HUES48 (cell line): ENCODE measurements around the gene RP2.
A peak's percentile ranks its signal among the peaks of the same experiment; 100 is the strongest.

ENCODE experiments used
- H3K27ac ChIP-seq: one replicate; pipeline ENCODE4 v1.7.0; 2013; ENCODE audit warnings: low read depth, low read length, inconsistent platforms
- H3K27me3 ChIP-seq: 2 replicates; pipeline ENCODE4 v1.6.1; 2013; ENCODE audit warnings: mild to moderate bottlenecking, low read length; ENCODE audit not compliant: control insufficient read depth, insufficient read depth
- H3K36me3 ChIP-seq: 2 replicates; pipeline ENCODE4 v1.6.1; 2013; ENCODE audit warnings: low read length; ENCODE audit not compliant: control insufficient read depth, insufficient read depth
- H3K4me1 ChIP-seq: 2 replicates; pipeline ENCODE4 v1.6.1; 2013; ENCODE audit warnings: mild to moderate bottlenecking, low read length; ENCODE audit not compliant: control insufficient read depth, insufficient read depth
- H3K4me3 ChIP-seq: 2 replicates; pipeline ENCODE4 v1.5.1; 2013; ENCODE audit warnings: mild to moderate bottlenecking, low read depth, low read length
- H3K9ac ChIP-seq: 2 replicates; pipeline ENCODE4 v1.6.1; 2013; ENCODE audit warnings: mild to moderate bottlenecking, low read depth, low read length, moderate library complexity
- H3K9me3 ChIP-seq: 2 replicates; pipeline ENCODE4 v1.6.1; 2013; ENCODE audit warnings: low read length; ENCODE audit not compliant: control insufficient read depth, insufficient read depth

The RP2 gene

DNA sequence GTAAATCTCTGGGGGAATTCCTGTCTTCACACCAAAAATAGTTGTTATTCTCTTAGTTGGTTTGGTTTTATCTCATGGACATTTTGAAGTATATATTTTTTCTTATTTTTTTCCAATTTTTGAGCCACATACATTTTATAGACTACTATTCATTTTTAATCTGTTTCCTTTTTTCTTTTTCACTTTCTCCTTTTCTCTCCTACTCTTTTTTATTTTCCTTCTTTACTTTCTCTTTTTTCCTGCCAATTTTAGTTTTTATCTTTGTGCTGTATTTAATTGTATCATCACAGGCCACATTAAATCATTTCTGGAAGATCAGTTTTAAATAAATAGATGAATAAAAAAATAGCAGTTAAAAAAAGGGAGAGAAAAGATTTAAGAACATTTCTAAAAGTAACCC is 61.4 kb downstream of the RP2 start:
- no peak overlapping the region for H3K27ac ChIP-seq

DNA sequence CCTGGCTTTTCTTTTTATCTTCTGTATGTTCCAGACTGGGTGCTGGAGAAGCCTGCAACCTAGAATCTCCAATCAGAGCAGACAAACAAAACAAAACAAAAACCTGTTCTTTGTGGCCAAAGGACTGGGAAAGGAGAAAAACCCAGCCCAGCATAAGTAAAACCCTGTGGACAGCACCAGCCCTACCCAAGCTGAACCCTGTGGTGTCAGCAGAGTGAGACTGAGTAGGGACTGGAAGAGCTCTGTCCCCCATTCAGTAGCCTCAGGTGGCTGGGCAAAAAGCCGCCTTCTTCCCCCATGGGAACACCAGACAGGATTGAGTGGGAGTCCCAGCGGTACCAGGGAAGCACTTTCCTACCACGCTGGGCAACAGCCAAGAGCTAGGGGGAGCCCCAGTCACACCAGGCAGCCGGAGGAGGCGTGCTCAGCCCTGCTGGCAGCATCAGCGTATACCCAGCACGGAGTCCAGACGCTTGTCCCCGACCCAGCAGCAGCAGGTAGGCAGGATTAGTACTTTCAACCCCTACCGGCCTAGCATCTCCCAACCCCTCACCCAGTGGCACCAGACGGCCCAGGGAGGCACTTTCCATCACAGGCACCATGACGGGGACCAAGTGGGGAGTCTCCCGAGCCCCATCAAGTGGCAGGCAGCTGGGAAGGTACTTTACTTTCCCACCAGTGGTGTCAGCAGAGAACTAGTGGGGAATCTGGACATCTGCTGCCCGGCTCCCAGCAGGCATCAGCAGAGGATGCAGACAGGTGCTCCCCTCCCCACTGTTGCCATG is 66.8 kb downstream of the RP2 start:
- no peaks in the 10 kb centered on the region for H3K27me3 ChIP-seq
- H3K4me3 ChIP-seq = peak overlapping the region; percentile 61
- no peak overlapping the region for H3K27ac ChIP-seq
- H3K36me3 ChIP-seq = no peaks in the 10 kb centered on the region
- H3K9ac ChIP-seq = no peak overlapping the region
- H3K9me3 ChIP-seq = no peaks in the 10 kb centered on the region
- peaks cover 3% of the 10 kb centered on the region; the same call in 1 of the 2 replicates for H3K4me1 ChIP-seq

More for the DNA sequence above, 61.4 kb downstream of the RP2 start:
- Histone ChIP-seq H3K27me3 (no peaks in the 10 kb centered on the region), H3K9ac (no peak overlapping the region), H3K4me3 (no peak overlapping the region), H3K4me1 (no peaks in the 10 kb centered on the region), H3K9me3 (no peaks in the 10 kb centered on the region), H3K36me3 (no peaks in the 10 kb centered on the region)

DNA sequence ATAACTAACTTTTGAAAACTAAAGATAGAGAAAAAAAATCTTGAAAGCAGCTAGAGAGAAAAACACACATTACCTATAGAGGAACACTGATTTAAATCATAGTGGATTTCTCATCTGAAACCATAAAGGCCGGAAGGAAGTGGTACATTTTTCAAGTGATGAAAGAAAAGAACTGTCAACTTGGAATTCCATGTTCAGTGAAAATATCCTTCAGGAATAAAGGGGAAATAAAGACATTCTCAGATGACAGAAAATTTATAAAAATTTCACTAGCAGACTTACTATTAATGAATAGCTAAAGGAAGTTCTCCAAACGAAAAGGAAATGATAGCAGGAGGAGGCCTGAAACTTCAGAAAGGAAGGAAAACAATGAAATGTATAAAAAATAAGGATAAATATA is 67.8 kb downstream of the RP2 start:
- H3K4me3 ChIP-seq = no peak overlapping the region
- H3K27ac ChIP-seq = no peak overlapping the region
- peaks cover 3% of the 10 kb centered on the region; the same call in 1 of the 2 replicates for H3K4me1 ChIP-seq
- no peaks in the 10 kb centered on the region for H3K9me3 ChIP-seq
- H3K9ac ChIP-seq = no peak overlapping the region
- H3K36me3 ChIP-seq = no peaks in the 10 kb centered on the region
- H3K27me3 ChIP-seq = no peaks in the 10 kb centered on the region; the same call in 1 of the 2 replicates

DNA sequence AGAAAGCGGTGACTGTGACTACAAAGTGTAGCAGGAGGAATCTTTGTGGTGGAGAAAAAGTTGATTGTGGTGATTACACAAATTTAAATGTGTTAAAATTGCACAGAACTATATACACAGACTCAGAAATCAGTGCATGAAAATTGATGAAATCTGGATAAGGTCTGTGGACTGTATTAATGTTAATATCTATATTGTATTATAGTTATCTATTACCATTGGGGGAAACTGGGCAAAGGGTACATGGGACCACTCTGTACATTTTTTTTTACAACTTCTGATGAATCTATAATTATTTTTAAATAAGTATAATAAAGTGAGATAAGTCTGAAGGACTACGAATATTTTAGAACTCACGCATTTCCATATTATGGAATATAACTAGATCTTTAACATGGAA is 73.6 kb downstream of the RP2 start:
- Histone ChIP-seq H3K9me3 (no peaks in the 10 kb centered on the region; the same call in 1 of the 2 replicates), H3K4me3 (no peak overlapping the region), H3K4me1 (peaks cover 14% of the 10 kb centered on the region), H3K27me3 (no peaks in the 10 kb centered on the region; the same call in 1 of the 2 replicates), H3K9ac (no peak overlapping the region), H3K36me3 (no peaks in the 10 kb centered on the region), H3K27ac (no peak overlapping the region)

DNA sequence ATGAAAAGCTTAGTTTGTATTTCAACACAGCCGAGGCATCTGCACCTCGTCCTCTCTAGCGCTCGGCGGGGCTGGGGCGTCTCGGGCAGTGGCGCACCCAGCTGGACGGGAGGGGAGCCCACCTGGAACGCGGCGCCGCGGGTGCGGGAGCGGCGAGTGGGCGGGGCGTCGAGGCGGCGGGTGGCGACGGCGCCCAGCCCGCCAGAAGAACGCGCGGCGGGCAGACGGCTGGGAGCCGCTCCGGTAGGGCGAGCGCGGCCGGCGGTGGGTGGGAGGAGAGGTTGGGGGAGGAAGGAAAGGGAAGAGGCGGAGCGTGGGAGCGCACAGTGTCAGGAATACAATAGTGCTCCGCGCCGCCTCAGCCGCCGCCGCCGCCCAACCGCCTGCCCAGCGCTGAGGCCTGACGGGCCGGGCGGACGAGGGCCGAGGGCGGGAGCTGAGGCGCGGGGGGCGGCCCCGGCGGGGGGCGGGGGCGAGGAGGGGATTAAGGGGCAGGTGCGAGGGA is 75.3 kb downstream of the RP2 start, which contains the start of gene JADE3:
Gene JADE3, plus strand, starts transcription at position 324 of the 505 bp plus-strand sequence. CDS start 72,474 bp downstream, outside the sequence.
- H3K9me3 ChIP-seq = no peaks in the 10 kb centered on the region; the same call in 1 of the 2 replicates
- H3K36me3 ChIP-seq = no peaks in the 10 kb centered on the region
- peak within 1 kb of the TSS; percentile 80 for H3K9ac ChIP-seq
- H3K4me1 ChIP-seq = peaks cover 19% of the 10 kb centered on the region
- peak within 1 kb of the TSS; percentile 70 for H3K27ac ChIP-seq
- H3K4me3 ChIP-seq = peak within 1 kb of the TSS; percentile 75
- no peaks in the 10 kb centered on the region; the same call in 1 of the 2 replicates for H3K27me3 ChIP-seq

DNA sequence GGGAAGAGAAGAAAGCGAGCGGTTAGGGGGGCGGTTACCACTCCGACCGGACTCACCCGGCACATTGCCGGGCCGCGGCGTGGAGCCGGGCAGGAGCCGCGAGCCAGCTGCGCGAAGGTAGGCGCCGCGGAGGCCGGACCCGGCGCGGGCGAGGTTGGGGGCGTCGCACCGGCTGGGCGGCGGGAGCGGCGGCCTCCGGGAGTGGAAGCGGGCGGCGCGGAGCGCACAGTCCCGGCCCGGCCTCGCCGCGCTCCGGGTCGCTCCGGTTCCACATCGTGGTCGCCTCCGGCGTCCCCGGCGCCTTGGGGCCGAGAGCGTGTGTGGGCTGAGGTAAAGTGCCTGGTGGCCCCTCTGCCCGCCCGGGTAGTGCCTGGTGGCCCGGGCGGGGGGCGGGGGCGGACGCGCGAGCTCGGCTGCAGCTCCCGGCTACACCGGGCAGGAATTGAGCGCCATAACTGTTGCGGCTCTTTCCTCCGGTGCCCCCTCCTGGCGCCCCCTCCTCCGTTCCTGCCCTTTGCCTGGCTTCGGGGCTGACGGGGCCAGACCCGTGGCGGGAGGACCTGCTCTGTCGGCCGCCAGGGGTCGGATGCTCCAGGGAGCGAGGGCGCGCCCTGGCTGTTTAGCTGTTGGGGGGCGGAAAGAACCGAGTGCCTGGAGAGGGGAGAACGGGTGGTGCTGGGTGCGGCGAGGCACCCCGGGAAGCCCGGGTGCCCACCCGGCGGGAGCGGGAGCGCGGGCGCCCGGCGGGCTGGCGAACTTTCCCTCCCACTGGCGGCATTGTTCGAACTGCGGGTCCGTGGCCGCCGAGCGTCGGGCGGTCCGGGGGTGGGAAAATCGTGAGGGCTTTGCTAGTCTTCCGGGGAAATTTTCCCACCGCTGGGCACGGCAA is 76.0 kb downstream of the RP2 start:
- Histone ChIP-seq H3K27ac (peak overlapping the region; percentile 70), H3K36me3 (no peaks in the 10 kb centered on the region), H3K4me1 (peaks cover 19% of the 10 kb centered on the region), H3K27me3 (no peaks in the 10 kb centered on the region; the same call in 1 of the 2 replicates), H3K9me3 (no peaks in the 10 kb centered on the region; the same call in 1 of the 2 replicates), H3K9ac (peak overlapping the region; percentile 80), H3K4me3 (peak overlapping the region; percentile 75)

DNA sequence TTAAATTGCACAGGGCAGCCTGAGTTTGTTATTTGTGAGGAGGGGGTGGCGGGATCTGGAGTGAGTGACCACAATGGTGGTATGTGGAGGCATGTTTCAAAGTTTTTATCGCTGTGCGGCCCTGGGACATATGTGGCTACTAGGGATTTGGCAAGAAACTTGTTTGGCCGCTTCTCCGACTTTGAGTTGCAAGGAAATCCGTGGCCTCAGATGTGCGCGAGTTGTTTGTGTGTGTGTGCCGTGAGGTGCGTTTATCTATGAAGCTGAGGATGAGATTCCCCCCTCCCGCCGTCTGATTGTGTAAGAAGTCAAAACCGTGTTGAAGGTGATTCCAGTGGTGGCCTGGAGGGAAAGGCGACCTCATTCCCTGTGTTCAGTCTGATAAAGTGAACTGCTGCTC is 76.8 kb downstream of the RP2 start:
- H3K27ac ChIP-seq = peak overlapping the region; percentile 70

DNA sequence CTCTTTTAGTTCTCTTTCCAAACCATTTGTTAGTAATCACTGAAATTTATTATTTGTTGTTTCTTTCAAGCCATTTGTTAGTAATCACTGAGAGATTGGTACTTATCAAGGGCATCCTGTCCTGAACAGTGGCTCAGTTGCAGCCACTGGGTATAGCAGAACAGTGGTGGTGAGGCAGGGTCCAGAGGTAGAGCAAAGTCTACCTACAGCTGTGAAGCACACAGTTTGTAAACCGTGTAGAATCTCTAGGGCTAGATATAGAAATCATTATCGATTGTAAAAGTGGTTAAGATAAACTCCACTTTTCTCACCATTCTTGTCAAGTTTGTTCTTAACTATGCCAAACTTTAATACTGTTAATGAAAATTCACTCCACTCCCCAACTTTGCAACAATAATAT is 79.4 kb downstream of the RP2 start:
- no peaks in the 10 kb centered on the region for H3K36me3 ChIP-seq
- no peaks in the 10 kb centered on the region for H3K27me3 ChIP-seq
- no peak overlapping the region for H3K27ac ChIP-seq
- peaks cover 12% of the 10 kb centered on the region for H3K9me3 ChIP-seq
- H3K9ac ChIP-seq = no peak overlapping the region
- peaks cover 19% of the 10 kb centered on the region for H3K4me1 ChIP-seq
- H3K4me3 ChIP-seq = no peak overlapping the region

More for the DNA sequence above, 76.8 kb downstream of the RP2 start:
- H3K36me3 ChIP-seq = no peaks in the 10 kb centered on the region
- H3K9ac ChIP-seq = peak overlapping the region; percentile 80
- H3K4me3 ChIP-seq = peak overlapping the region; percentile 75
- H3K27me3 ChIP-seq = no peaks in the 10 kb centered on the region; the same call in 1 of the 2 replicates
- no peaks in the 10 kb centered on the region; the same call in 1 of the 2 replicates for H3K9me3 ChIP-seq
- H3K4me1 ChIP-seq = peaks cover 19% of the 10 kb centered on the region

DNA sequence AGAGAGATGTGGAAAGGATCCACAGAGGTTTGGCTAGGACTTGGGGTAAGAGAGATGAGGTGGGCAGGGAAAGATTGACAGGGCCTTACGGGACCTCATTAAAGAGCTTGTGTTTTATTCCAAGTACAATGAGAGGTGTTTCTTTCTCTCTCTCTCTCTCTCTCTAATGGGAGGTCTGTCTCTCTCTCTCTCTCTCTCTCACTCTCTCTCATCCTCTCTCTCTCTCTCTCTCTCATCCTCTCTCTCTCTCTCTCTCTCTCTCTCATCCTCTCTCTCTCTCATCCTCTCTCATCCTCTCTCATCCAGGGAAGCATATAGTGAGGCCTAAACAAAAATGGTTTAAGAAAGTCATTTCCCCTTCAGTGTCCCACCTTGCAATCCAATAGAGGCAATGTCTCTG is 80.8 kb downstream of the RP2 start:
- H3K9me3 ChIP-seq = peaks cover 12% of the 10 kb centered on the region
- H3K27me3 ChIP-seq = no peaks in the 10 kb centered on the region
- no peak overlapping the region for H3K9ac ChIP-seq
- no peak overlapping the region for H3K4me3 ChIP-seq
- peaks cover 22% of the 10 kb centered on the region for H3K4me1 ChIP-seq
- no peak overlapping the region for H3K27ac ChIP-seq
- H3K36me3 ChIP-seq = no peaks in the 10 kb centered on the region

DNA sequence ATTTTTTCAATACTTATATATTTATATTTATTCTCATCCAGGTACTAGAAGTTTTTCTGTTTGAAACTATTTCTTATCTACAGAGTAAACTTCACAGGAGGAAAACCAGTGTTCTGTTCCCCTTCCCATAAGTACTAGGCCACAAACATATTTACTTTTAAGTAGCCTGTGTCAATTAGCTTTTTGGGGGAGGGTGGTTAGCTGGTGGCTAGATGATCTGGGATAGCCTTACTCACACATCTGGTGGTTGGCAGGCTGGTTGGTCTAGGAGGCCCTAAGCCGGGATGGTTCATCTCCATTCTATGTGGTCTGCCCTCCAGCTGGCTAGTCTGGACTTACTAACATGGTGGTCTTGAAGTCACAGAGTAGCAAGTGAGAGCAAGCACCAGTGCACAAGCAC is 81.6 kb downstream of the RP2 start:
- Histone ChIP-seq H3K9ac (no peak overlapping the region), H3K36me3 (no peaks in the 10 kb centered on the region), H3K9me3 (peaks cover 12% of the 10 kb centered on the region), H3K27me3 (no peaks in the 10 kb centered on the region), H3K27ac (no peak overlapping the region), H3K4me3 (no peak overlapping the region), H3K4me1 (peaks cover 24% of the 10 kb centered on the region)
